ENCODE measurements around the gene C1QL2. TPM values are rescaled to one million over a fixed set of nuclear protein-coding genes. Genes with fewer than 3 reads are reported as not detected.

Gene C1QL2
- polyA plus RNA-seq, 4 donors, result not detected

GRCh38 chr2:119174993-119175347 is 16.4 kb upstream of the C1QL2 start:
- FAIRE-seq (no peak), DNase-seq (no peak)
- Histone ChIP-seq H3K36me3 (ENCODE audit: control insufficient read depth in 3 of 3, insufficient read depth in 2 of 3, low read depth in 1 of 3, low read length in 3 of 3) (no peaks in the 10 kb centered on the region), H3K27ac (ENCODE audit: low read depth in 1 of 3, low read length in 2 of 3) (no peak overlapping the region), H3K9me3 (ENCODE audit: control insufficient read depth in 2 of 2, insufficient read depth in 1 of 2, low read depth in 1 of 2, low read length in 1 of 2) (no peaks in the 10 kb centered on the region), H3K4me3 (ENCODE audit: low read depth in 1 of 3, low read length in 3 of 3) (no peak overlapping the region), H3K27me3 (ENCODE audit: control insufficient read depth in 3 of 3, insufficient read depth in 3 of 3, low read length in 3 of 3) (no peaks in the 10 kb centered on the region), H3K4me1 (ENCODE audit: control insufficient read depth in 3 of 3, insufficient read depth in 2 of 3, low read depth in 1 of 3, low read length in 2 of 3) (no peaks in the 10 kb centered on the region)
- 77 to 88% (median 82%) methylated on average over 6 of the region's 6 CpGs for WGBS, 3 donors

GRCh38 chr2:119174216-119174992 is 15.9 kb upstream of the C1QL2 start:
- H3K36me3 ChIP-seq (ENCODE audit: control insufficient read depth in 3 of 3, insufficient read depth in 2 of 3, low read depth in 1 of 3, low read length in 3 of 3), result no peaks in the 10 kb centered on the region
- no peak overlapping the region for H3K4me3 ChIP-seq (ENCODE audit: low read depth in 1 of 3, low read length in 3 of 3)
- H3K27me3 ChIP-seq (ENCODE audit: control insufficient read depth in 3 of 3, insufficient read depth in 3 of 3, low read length in 3 of 3), result no peaks in the 10 kb centered on the region
- 58 to 64% (median 58%) methylated on average over 22 of the region's 22 CpGs for WGBS, 3 donors
- H3K9me3 ChIP-seq (ENCODE audit: control insufficient read depth in 2 of 2, insufficient read depth in 1 of 2, low read depth in 1 of 2, low read length in 1 of 2), result no peaks in the 10 kb centered on the region
- peak; percentile 40 to 41 for DNase-seq
- H3K27ac ChIP-seq (ENCODE audit: low read depth in 1 of 3, low read length in 2 of 3), result no peak overlapping the region
- FAIRE-seq, result no peak
- no peaks in the 10 kb centered on the region for H3K4me1 ChIP-seq (ENCODE audit: control insufficient read depth in 3 of 3, insufficient read depth in 2 of 3, low read depth in 1 of 3, low read length in 2 of 3)

- Histone ChIP-seq H3K4me3 (ENCODE audit: low read depth in 1 of 3, low read length in 3 of 3) (no peak overlapping the region), H3K9me3 (ENCODE audit: control insufficient read depth in 2 of 2, insufficient read depth in 1 of 2, low read depth in 1 of 2, low read length in 1 of 2) (no peaks in the 10 kb centered on the region), H3K27me3 (ENCODE audit: control insufficient read depth in 3 of 3, insufficient read depth in 3 of 3, low read length in 3 of 3) (no peaks in the 10 kb centered on the region), H3K36me3 (ENCODE audit: control insufficient read depth in 3 of 3, insufficient read depth in 2 of 3, low read depth in 1 of 3, low read length in 3 of 3) (no peaks in the 10 kb centered on the region), H3K27ac (ENCODE audit: low read depth in 1 of 3, low read length in 2 of 3) (no peak overlapping the region), H3K4me1 (ENCODE audit: control insufficient read depth in 3 of 3, insufficient read depth in 2 of 3, low read depth in 1 of 3, low read length in 2 of 3) (no peaks in the 10 kb centered on the region)
- WGBS, 3 donors, result 87 to 94% (median 90%) methylated on average over 14 of the region's 14 CpGs
- DNase-seq (no peak), FAIRE-seq (no peak)
Observed at GRCh38 chr2:119173556-119174060, 15.1 kb upstream of the C1QL2 start.

- no peak for FAIRE-seq
- Histone ChIP-seq H3K27ac (ENCODE audit: low read depth in 1 of 3, low read length in 2 of 3) (no peak overlapping the region), H3K4me3 (ENCODE audit: low read depth in 1 of 3, low read length in 3 of 3) (no peak overlapping the region), H3K27me3 (ENCODE audit: control insufficient read depth in 3 of 3, insufficient read depth in 3 of 3, low read length in 3 of 3) (peaks cover 0 to 3% (median 0%) of the 10 kb centered on the region in 3 donors), H3K9me3 (ENCODE audit: control insufficient read depth in 2 of 2, insufficient read depth in 1 of 2, low read depth in 1 of 2, low read length in 1 of 2) (no peaks in the 10 kb centered on the region), H3K4me1 (ENCODE audit: control insufficient read depth in 3 of 3, insufficient read depth in 2 of 3, low read depth in 1 of 3, low read length in 2 of 3) (no peaks in the 10 kb centered on the region), H3K36me3 (ENCODE audit: control insufficient read depth in 3 of 3, insufficient read depth in 2 of 3, low read depth in 1 of 3, low read length in 3 of 3) (no peaks in the 10 kb centered on the region)
- 65 to 70% (median 68%) methylated on average over 15 to 16 of the region's 16 CpGs for WGBS, 3 donors
- DNase-seq, result no peak
Observed at GRCh38 chr2:119170504-119170903, 12.0 kb upstream of the C1QL2 start.

- no peak for FAIRE-seq
Observed at GRCh38 chr2:119169717-119170116, 11.2 kb upstream of the C1QL2 start.

GRCh38 chr2:119160361-119160990 is 1.9 kb upstream of the C1QL2 start:
- 49 to 63% (median 57%) methylated on average over 9 of the region's 9 CpGs for WGBS, 3 donors
- H3K36me3 ChIP-seq (ENCODE audit: control insufficient read depth in 3 of 3, insufficient read depth in 2 of 3, low read depth in 1 of 3, low read length in 3 of 3), result no peaks in the 10 kb centered on the region
- DNase-seq (no peak), FAIRE-seq (no peak)
- H3K4me1 ChIP-seq (ENCODE audit: control insufficient read depth in 3 of 3, insufficient read depth in 2 of 3, low read depth in 1 of 3, low read length in 2 of 3), result no peaks in the 10 kb centered on the region
- no peaks in the 10 kb centered on the region for H3K9me3 ChIP-seq (ENCODE audit: control insufficient read depth in 2 of 2, insufficient read depth in 1 of 2, low read depth in 1 of 2, low read length in 1 of 2)
- H3K4me3 ChIP-seq (ENCODE audit: low read depth in 1 of 3, low read length in 3 of 3), result no peak overlapping the region
- H3K27me3 ChIP-seq (ENCODE audit: control insufficient read depth in 3 of 3, insufficient read depth in 3 of 3, low read length in 3 of 3), result peaks cover 17 to 62% (median 24%) of the 10 kb centered on the region in 3 donors
- H3K27ac ChIP-seq (ENCODE audit: low read depth in 1 of 3, low read length in 2 of 3), result no peak overlapping the region

More at GRCh38 chr2:119169717-119170116, 11.2 kb upstream of the C1QL2 start:
- DNase-seq, result no peak
- Histone ChIP-seq H3K9me3 (ENCODE audit: control insufficient read depth in 2 of 2, insufficient read depth in 1 of 2, low read depth in 1 of 2, low read length in 1 of 2) (no peaks in the 10 kb centered on the region), H3K4me3 (ENCODE audit: low read depth in 1 of 3, low read length in 3 of 3) (no peak overlapping the region), H3K27me3 (ENCODE audit: control insufficient read depth in 3 of 3, insufficient read depth in 3 of 3, low read length in 3 of 3) (peaks cover 0 to 3% (median 0%) of the 10 kb centered on the region in 3 donors), H3K4me1 (ENCODE audit: control insufficient read depth in 3 of 3, insufficient read depth in 2 of 3, low read depth in 1 of 3, low read length in 2 of 3) (no peaks in the 10 kb centered on the region), H3K27ac (ENCODE audit: low read depth in 1 of 3, low read length in 2 of 3) (no peak overlapping the region), H3K36me3 (ENCODE audit: control insufficient read depth in 3 of 3, insufficient read depth in 2 of 3, low read depth in 1 of 3, low read length in 3 of 3) (no peaks in the 10 kb centered on the region)
- WGBS, 3 donors, result 76 to 84% (median 84%) methylated on average over 10 of the region's 10 CpGs

- 4 to 18% (median 8%) methylated on average over 48 to 78 of the region's 78 CpGs for WGBS, 3 donors
- Histone ChIP-seq H3K9me3 (ENCODE audit: control insufficient read depth in 2 of 2, insufficient read depth in 1 of 2, low read depth in 1 of 2, low read length in 1 of 2) (no peaks in the 10 kb centered on the region), H3K27me3 (ENCODE audit: control insufficient read depth in 3 of 3, insufficient read depth in 3 of 3, low read length in 3 of 3) (peaks cover 17 to 83% (median 32%) of the 10 kb centered on the region in 3 donors), H3K4me1 (ENCODE audit: control insufficient read depth in 3 of 3, insufficient read depth in 2 of 3, low read depth in 1 of 3, low read length in 2 of 3) (no peaks in the 10 kb centered on the region), H3K36me3 (ENCODE audit: control insufficient read depth in 3 of 3, insufficient read depth in 2 of 3, low read depth in 1 of 3, low read length in 3 of 3) (no peaks in the 10 kb centered on the region), H3K4me3 (ENCODE audit: low read depth in 1 of 3, low read length in 3 of 3) (no peak overlapping the region), H3K27ac (ENCODE audit: low read depth in 1 of 3, low read length in 2 of 3) (no peak overlapping the region)
- DNase-seq, result no peak
- no peak for FAIRE-seq
Observed at GRCh38 chr2:119157850-119158511, 570 bp downstream of the C1QL2 start.

- H3K9me3 ChIP-seq (ENCODE audit: control insufficient read depth in 2 of 2, insufficient read depth in 1 of 2, low read depth in 1 of 2, low read length in 1 of 2), result no peaks in the 10 kb centered on the region
- no peak for FAIRE-seq
- H3K4me3 ChIP-seq (ENCODE audit: low read depth in 1 of 3, low read length in 3 of 3), result no peak overlapping the region
- no peaks in the 10 kb centered on the region for H3K36me3 ChIP-seq (ENCODE audit: control insufficient read depth in 3 of 3, insufficient read depth in 2 of 3, low read depth in 1 of 3, low read length in 3 of 3)
- H3K27me3 ChIP-seq (ENCODE audit: control insufficient read depth in 3 of 3, insufficient read depth in 3 of 3, low read length in 3 of 3), result peaks cover 17 to 90% (median 31%) of the 10 kb centered on the region in 3 donors
- no peaks in the 10 kb centered on the region for H3K4me1 ChIP-seq (ENCODE audit: control insufficient read depth in 3 of 3, insufficient read depth in 2 of 3, low read depth in 1 of 3, low read length in 2 of 3)
- WGBS, 3 donors, result 4 to 13% (median 10%) methylated on average over 56 to 58 of the region's 58 CpGs
- no peak for DNase-seq
- H3K27ac ChIP-seq (ENCODE audit: low read depth in 1 of 3, low read length in 2 of 3), result no peak overlapping the region
Observed at GRCh38 chr2:119156891-119157773, 1.4 kb downstream of the C1QL2 start.
